HG03025 (cell line): ENCODE data around the gene HCRTR2.
"Not testable (repeated sequence)": the region's sequence is repeated elsewhere in the genome, so short reads cannot be mapped to it uniquely, and the experiment has no call there.

ENCODE experiments used
- ATAC-seq: cut with Tn5 transposase; IDR thresholded peaks from one replicate; pipeline ENCODE4 v1.9.1; 2021; ENCODE audit warnings: mild to moderate bottlenecking, moderate library complexity; ENCODE audit not compliant: unreplicated experiment, low FRiP score

Gene HCRTR2

DNA sequence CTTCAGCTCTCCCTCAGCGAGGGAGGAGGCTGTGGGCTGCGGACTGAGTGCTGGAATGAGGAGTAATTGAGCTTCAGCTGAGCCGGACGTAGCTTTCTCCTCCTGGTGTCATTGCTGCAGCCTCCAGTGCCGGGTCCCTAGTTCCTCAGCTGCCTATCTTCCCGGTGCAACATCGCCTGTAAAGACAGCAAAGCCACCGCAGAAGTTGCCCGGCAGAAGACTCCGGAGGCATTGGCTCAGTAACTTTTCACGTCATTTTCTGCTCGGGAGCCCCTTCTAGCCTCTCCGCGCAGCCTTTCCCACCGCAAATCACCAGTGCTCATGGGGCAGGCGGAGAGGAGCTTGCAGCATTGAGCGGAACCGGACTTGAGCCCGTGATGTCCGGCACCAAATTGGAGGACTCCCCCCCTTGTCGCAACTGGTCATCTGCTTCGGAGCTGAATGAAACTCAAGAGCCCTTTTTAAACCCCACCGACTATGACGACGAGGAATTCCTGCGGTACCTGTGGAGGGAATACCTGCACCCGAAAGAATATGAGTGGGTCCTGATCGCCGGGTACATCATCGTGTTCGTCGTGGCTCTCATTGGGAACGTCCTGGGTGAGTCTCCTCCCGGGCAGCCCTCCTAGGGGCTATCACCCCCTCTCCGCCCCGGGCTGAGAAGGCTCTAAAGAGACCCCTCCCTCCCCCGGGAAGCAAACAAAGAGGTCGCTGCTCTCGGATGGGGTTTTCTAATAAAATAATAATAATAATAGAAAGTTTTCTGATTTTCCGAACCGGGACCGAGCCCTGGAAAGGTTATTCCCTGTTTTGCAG is at the start of gene HCRTR2:
TSS of gene HCRTR2 (plus strand) at position 305 of the 816 bp plus-strand sequence. CDS start at position 378, 73 bp downstream.
- ATAC-seq, result no peak

DNA sequence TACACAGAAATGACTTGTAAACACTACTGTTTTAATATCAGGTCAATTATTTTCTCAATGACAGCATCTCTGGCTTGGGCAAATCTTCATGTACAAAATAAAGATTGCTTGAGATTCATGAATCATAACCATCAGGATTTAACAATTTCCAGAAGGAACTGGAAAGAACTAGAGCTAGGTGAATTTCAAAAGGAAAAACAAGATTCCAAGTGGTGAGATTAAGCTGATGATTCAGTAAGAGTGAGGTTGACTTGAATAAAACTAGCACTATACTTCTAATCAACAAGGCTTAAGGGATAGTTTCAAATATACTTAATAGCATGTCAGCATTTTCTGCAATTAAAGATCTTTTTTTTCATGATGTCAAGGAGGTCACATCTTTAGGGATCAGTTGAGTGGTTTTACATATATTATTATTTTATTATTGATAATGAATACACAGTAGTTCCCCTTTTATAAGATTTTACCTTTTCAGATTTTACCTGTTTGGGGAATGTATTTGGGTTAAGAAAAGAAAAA is 43.5 kb upstream of the HCRTR2 start:
- no peak for ATAC-seq

DNA sequence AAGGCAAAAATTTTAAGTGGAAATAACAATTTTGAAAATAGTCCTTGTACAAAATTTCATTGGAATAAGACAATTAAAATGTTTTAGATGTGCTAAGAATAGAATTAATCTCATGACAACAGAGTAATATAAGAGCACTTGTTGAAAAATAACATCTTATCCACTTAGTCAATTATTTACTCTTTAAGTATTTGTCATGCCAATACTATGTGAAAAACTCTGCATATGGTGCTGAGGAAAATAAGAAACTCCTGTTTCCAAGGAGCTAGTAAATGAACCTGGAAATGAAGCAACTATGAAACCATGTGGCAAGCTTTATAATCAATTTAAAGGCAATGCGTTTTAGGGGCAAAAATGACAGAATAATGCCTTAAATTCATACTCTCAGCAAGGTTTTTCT is 42.7 kb upstream of the HCRTR2 start:
- no peak for ATAC-seq

DNA sequence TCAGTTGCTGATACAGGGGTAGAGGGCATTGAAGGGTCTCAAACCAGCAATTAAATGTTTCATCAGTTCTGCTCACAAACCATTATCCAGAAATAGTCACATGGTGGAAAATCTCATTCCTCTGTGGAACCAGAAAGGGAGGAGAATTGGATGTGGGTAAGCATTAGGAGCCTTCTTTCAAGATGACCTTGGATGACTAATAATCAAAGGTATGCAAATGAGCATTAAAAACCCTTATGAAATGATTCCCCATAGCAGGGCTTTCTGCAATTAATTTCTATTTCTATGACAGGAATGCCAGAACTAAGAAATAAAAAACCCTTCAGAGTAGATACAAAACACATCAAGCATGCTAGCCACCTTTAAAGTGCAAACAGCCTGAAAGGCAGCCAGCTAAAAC is 37.4 kb upstream of the HCRTR2 start:
- no peak for ATAC-seq

DNA sequence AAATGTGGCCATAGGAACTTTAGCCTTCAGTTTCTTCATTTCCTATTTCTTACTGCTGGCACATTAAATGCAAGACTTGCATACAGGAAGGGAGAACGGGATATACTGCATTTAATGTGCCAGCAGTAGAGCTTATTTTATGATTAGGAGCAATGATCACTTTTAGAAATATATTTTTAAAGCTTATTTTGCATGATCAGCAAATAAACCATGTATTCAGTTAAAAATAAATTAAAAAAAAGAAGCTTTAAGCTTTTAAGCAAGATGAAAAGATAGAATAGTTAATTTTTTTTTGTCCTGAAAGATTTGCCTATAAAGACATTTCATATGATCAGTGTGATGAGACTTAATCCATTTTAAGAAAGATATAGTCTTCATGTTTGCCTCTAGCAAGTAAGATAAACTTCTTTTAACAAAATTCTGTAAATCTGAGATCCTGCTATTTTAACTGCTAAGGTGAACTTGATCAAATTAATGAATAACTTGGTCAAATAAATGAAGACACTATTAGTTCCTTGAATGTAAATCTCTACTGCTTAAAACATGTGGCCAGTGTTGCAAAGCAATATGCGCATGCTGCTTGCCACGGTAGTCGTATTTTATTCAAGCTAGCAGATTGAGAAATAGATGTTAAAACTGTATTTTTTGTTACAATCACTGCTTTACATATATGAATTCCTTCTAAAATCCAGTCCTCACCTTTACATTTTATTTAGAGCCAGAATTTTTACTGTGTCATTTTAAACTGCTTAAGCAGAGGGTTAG is 36.2 kb upstream of the HCRTR2 start:
- ATAC-seq, result no peak

DNA sequence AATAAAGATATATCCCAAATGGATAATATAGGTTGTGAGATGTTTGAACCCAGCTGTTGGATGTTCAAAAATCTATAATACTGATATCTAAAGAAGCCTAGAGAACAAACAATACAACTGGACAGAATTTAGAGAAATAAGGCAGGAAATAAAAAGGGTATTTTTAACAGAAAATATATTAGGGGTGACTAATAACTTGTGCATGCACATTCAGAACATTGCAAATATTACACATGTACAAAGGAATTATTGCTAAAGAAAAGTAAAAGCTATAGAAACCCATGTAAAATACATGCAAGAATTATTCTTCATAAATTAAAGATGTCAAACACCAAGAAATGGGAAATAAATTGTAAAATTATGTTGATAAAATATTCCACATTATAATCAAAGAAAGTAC is 32.7 kb upstream of the HCRTR2 start:
- ATAC-seq, result no peak

DNA sequence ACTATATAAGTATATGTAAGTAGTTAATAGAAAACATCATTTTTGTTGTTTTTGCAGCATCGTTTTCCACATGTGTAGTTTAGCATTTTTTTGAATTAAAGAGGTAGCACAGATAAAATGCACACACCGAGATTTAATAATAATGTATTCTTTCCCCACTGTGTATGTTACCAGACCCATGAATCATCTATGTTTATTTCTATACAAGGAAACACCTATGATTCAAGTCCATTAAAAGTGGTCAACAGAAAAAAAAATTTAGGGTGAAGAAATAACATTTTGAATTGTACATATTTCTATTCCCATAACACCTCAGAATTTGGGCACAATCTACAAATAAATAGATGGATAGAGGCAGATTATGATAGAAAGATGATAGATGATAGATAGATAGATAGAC is 31.7 kb upstream of the HCRTR2 start:
- no peak for ATAC-seq

DNA sequence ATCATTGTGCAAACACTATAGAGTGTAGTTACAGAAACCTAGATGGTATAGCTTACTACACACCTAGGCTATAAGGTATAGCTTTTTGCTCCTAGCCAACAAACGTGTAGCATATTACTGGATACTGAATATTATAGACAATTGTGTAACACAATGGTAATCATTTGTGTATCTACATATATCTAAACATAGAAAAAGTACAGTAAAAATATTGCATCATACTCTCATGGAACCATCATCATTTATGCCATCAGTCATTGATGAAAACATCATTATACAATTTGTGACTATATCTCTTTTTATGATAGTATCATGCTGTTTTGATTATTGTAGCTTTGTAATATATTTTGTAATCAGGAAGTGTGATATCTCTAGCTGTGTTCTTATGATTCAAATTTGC is 21.0 kb upstream of the HCRTR2 start:
- ATAC-seq, result no peak

DNA sequence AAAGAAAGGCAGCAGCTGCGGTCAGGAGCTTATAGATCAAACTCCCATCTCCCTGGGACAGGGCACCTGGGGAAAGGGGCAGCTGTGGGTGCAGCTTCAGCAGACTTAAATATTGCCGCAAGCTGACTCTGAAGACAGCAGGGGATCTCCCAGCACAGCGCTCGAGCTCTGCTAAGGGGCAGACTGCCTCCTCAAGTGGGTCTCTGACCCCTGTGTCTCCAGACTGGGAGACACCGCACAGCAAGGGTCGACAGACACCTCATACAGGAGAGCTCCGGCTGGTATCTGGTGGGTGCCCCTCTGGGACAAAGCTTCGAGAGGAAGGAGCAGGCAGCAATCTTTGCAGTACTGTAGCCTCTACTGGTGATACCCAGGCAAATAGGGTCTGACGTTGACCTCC is 15.5 kb upstream of the HCRTR2 start:
- ATAC-seq, result not testable (repeated sequence)

DNA sequence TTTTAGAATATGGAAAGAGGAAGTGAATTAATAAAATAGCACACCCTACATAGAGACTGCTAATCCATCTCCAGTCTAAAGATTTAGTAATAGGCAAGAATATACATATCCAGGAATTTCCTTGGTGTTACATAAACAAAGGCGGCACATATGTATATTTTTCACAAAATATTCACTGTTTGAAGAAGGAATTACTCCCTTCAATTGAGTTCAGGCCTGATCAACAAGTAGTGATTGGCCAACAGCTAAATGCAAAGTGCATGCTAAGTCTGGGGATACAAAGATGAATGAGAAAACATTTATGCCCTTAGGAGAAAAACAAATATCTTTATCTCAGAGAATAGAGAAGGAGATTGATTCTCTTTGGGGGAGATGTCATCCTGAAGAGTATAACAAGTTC is 6.5 kb upstream of the HCRTR2 start:
- ATAC-seq, result no peak

DNA sequence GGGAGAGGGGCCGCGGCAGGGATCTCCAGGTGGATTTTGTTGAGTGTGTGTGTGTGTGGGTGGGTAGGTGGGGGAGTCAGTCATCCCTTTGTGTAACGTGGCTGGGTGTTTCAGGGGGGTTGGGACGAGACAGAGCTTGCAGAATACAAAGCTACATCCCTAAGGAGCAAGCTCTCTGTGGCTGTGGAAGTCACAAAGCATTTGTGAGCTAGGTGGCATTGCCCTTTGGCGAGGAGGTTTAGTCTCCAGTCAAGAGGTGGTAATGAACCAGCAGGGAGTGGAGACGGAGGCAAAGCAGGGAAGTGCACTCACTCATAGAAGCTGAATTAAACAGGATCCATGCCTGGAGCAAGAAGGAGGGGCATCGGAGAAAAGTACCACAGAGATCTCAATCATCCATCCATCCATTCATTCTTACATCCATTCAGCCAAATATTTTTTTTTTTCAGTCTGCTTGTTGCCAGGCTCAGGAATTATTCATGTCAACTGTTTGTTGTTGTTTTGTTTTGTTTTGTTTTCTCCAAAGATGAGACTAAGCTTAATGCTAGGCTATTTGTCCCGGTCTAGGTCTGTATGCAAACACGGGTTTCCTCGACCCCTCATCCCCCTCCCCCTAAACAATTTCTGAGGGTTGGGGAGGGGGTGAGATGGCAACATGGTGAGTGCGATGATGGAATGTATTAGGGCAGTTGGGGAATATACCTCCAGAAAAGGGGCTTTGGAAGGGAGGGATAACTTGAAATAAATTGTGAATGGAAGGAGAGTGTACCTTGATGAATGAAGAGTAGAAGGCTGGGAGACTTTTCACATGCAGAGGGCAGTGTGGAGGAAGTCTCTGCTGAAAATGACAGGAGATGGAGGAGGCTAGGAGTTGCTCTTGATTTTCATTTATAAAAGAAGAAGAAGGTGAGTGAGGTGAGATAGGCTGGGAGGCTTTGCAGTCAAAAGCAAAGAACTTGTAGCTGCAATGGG is 1.0 kb downstream of the HCRTR2 start:
- no peak for ATAC-seq

DNA sequence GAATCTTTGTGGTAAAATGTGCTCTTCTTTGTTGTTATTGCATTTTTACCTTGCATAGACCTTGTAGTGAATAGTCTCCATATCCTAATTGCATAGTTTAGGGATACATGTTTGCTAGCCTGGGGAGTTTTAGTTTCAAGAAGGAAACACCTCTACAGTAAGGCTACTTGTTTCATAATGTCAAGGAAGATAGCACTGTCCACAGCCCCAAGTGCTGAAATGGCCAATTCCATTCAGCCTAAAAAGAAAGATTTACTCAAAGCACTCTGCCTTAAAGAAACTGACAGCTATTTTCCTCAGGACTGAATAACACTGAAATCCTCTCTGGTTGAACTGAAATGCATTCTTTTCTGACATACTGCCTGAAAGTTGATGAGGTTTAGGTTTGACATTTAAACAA is 2.6 kb downstream of the HCRTR2 start:
- ATAC-seq, result no peak

DNA sequence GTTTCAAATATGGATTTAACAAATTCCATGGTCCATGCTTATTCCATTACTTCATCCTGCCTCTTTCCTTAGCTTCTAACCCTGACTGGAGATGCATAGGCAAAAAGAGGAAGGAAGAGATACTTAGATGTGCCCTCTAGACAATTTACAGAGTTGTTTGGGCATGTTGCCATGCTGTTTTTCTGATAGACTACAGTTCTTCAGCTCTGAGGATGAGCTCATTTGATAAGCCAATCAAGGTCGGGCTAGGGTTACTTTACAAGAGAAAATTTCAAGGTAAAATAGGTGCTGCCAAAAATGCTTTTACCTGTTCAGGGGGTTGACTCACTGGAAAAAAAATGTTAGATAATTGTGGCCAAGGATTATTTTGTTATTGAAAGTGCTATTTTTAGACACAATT is 5.9 kb downstream of the HCRTR2 start:
- no peak for ATAC-seq

DNA sequence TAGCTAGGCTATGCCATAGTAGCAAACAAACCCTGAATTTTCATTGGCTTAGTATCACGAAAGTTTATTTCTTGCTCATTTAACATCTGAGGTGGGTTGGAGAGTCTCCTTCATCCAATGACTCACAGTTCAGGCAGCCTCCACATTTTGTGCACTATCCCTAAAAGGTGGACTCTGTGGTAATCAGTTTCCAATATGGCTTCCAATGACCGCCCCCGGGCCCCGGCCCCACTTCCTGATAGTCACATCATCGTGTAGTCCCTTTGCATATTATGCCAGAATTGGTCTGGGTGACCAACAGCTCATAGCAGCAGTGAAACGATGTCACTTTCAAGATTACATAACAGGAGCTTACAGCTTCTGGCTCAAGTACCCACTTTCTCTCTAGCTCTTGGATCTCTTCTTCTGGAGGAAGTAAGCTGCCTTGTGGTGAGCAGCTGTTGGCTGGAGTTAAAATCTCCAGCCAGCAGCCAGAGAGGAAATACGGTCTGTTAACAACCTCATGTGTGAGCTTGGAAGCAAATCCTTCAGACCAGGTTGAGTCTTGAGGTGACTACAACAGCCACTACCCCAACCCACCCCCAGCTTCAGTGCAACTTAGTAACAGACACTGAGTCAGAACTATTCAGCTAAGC is 7.8 kb downstream of the HCRTR2 start:
- no peak for ATAC-seq

DNA sequence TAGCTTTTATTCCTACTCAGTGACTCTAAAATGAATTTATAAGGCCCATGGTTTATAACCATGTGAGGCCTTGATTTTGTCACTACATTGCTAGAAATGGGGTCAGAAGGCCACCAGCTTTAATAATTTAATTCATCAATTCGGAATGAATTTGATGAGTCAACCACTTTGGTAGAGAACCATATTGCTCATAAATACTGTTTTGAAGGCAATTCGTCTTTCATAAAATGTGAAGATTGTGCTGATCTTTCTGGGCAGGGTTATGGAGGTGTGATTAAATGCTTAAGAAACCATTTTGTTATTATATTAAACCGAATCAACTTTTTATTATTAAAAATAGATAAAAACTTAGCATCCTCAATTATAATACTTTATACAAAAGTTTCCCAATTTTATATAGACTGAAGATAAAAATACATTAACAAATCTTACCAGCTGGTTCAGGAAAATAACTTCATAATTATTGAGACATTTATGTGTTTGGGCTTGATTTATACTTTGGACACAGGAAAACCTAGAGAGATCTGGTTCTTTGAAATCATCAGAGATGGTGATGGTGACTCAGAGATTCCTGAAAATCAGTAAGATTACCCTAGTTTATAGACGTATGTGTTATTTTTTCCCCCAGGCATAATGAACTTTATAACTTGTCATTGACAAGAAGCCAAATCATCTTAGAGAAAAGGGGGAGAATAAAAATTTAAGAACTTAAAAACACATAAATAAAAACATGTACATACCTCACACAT is 10.6 kb downstream of the HCRTR2 start:
- ATAC-seq, result no peak

DNA sequence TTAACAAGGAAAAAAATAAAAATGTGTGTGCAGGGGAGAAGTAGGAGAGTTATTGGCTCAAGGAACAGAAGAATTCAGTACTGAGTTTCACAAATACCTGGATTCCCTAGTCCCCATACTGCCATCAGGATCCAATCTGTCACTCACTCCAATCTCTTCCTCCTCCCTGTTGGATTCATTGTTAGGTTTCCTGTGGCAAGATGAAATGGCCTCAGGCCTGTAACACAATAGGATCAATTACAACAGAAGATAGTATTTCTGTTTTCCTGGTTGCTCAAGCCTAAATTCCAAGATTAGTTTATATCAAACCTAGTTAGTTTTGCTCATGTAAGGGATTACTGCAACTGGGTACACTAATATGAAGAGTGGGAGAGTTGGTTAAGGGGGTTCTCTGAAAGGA is 24.4 kb downstream of the HCRTR2 start:
- ATAC-seq, result no peak

DNA sequence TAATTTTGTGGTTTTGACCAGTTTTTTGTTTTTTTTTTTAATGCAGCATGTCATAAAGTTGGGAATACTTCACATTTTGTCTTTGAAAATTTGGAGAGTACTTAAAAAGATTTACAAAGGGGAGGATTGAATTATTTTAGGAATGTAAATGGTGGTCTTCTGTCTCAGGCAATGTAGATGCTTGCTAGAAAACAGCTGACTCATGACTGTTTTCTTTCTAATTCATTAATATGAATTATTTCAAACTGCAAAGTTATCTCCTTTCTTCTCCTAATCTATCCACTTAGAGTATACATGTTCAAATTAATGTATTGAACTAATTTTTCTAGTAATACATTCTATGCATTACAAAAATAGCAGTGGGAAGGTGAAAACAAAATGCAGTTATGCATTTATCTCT is 24.9 kb downstream of the HCRTR2 start:
- no peak for ATAC-seq

DNA sequence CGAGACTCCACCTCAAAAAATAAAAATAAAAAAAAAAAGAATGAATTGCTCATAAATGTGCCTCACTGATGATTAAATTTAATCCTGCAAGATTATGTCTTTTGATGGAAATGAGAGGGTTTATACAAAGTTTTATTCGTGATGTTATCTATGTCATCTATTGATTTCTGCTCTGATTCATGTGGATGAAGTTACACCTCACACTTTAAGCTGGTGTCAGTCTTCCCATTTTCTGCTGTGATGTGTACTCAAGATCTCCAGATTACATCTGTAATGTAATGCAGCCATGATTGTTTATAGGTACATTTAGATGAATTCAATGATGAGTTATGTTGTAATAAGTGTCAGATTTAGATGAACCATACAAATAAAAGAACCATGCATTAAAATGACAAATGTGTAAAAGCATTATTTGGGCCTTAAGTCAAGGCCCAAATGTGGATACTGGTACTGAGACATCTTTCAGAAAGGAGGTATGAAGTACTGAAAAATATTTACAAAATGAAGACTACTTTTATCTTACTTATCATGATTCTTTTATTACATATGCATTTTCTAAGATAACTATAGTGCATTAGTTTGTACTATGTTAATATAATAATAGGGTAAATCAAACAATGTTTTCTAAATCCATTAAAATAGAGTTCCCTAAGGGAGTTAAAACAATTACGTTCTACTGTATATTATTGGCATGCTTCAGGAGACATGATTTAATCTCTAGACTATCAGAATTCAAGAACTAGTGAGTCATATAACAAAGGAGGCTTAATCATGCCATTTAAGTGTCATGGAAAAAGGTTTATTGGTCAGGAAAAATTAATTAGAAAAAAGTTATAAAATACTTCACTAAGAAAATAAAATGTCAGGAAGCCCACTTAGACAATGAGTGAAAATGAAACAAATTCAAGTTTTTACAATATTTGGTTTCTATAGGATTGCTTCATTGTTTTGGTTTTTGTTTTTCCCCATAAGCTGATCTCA is 34.5 kb downstream of the HCRTR2 start:
- ATAC-seq, result no peak
